Measurements from ENCODE around the gene KY.
"Not testable (repeated sequence)": the region's sequence is repeated elsewhere in the genome, so short reads cannot be mapped to it uniquely, and the experiment has no call there.

Gene KY

GRCh38 chr3:134600206-134600605, 50.6 kb downstream of the KY start:
- no peak for DNase-seq

GRCh38 chr3:134598763-134599545, 51.9 kb downstream of the KY start:
- no peak for DNase-seq

GRCh38 chr3:134597390-134597970, 53.3 kb downstream of the KY start:
- peak; percentile 26 for DNase-seq

GRCh38 chr3:134594986-134595385, 55.8 kb downstream of the KY start:
- not testable (repeated sequence) for DNase-seq

GRCh38 chr3:134594331-134594741, 56.5 kb downstream of the KY start:
- peak; percentile 75 for DNase-seq

- no peak for DNase-seq
Measured at GRCh38 chr3:134592806-134593205, 58.0 kb downstream of the KY start.

GRCh38 chr3:134590766-134591165, 60.1 kb downstream of the KY start:
- DNase-seq: no peak

- DNase-seq: no peak
Measured at GRCh38 chr3:134579141-134579665, 71.6 kb downstream of the KY start.

- no peak for DNase-seq
Measured at GRCh38 chr3:134576831-134577230, 74.0 kb downstream of the KY start.

- no peak for DNase-seq
Measured at GRCh38 chr3:134576426-134576825, 74.4 kb downstream of the KY start.

- not testable (repeated sequence) for DNase-seq
Measured at GRCh38 chr3:134569899-134570298, 80.9 kb downstream of the KY start.

GRCh38 chr3:134568790-134569189, 82.0 kb downstream of the KY start:
- DNase-seq: no peak

GRCh38 chr3:134567605-134568004, 83.2 kb downstream of the KY start:
- DNase-seq: no peak

GRCh38 chr3:134564991-134565390, 85.8 kb downstream of the KY start:
- DNase-seq: no peak

- no peak for DNase-seq
Measured at GRCh38 chr3:134563601-134564000, 87.2 kb downstream of the KY start.

GRCh38 chr3:134562055-134562454, 88.8 kb downstream of the KY start:
- no peak for DNase-seq

- DNase-seq: no peak
Measured at GRCh38 chr3:134559591-134559990, 91.2 kb downstream of the KY start.

All from COR-L47 (cell line).